GM21717 (cell line): ENCODE data around the gene AGAP2.
"Not testable (repeated sequence)": the region's sequence is repeated elsewhere in the genome, so short reads cannot be mapped to it uniquely, and the experiment has no call there.

Experiments used
- ATAC-seq: cut with Tn5 transposase; IDR thresholded peaks from one replicate; pipeline ENCODE4 v1.9.1; 2021; ENCODE audit warnings: mild to moderate bottlenecking, moderate library complexity; ENCODE audit not compliant: unreplicated experiment

AGAP2 gene

GRCh38 chr12:57724003-57724935 is 14.3 kb downstream of the AGAP2 start:
- ATAC-seq, result no peak

- ATAC-seq, result no peak
Measured at GRCh38 chr12:57723630-57723962, 14.9 kb downstream of the AGAP2 start.

GRCh38 chr12:57722716-57723629 is 15.6 kb downstream of the AGAP2 start:
- ATAC-seq, result no peak

- not testable (repeated sequence) for ATAC-seq
Measured at GRCh38 chr12:57721846-57722608, 16.5 kb downstream of the AGAP2 start.

GRCh38 chr12:57720606-57721595 is 17.6 kb downstream of the AGAP2 start:
- no peak for ATAC-seq

- ATAC-seq, result no peak
Measured at GRCh38 chr12:57719777-57720605, 18.6 kb downstream of the AGAP2 start.

DNA sequence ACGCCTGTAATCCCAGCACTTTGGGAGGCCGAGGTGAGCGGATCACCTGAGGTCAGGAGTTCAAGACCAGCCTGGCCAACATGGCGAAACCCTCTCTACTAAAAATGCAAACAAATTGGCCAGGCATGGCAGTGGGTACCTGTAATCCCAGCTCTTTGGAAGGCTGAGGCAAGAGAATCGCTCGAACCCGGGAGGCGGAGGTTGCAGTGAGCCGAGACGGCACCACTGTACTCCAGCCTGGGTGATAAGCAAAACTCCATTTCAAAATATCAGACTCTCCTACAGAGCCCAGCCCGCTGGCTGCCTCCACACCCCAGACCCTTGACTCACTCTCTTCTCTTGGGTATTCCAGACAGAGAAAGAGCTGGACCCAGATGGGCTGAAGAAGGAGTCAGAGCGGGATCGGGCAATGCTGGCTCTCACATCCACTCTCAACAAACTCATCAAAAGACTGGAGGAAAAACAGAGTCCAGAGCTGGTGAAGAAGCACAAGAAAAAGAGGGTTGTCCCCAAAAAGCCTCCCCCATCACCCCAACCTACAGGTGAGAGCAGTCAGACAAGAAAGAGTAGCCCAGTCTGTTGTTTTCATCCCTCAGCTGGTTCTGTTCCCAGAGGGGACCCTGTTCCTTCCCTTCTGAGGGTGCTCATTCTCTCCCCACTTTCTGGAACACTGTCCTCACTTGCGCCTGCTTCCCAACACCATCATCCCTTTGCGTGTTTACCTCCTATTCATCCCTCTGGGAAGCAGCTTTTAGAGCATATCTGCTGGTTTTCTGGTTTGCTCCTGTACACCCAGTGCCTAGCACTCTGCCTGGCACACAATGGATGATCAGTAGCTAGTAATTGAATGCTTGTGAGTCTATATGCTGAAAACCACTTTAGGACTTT is 19.7 kb downstream of the AGAP2 start:
- no peak for ATAC-seq

DNA sequence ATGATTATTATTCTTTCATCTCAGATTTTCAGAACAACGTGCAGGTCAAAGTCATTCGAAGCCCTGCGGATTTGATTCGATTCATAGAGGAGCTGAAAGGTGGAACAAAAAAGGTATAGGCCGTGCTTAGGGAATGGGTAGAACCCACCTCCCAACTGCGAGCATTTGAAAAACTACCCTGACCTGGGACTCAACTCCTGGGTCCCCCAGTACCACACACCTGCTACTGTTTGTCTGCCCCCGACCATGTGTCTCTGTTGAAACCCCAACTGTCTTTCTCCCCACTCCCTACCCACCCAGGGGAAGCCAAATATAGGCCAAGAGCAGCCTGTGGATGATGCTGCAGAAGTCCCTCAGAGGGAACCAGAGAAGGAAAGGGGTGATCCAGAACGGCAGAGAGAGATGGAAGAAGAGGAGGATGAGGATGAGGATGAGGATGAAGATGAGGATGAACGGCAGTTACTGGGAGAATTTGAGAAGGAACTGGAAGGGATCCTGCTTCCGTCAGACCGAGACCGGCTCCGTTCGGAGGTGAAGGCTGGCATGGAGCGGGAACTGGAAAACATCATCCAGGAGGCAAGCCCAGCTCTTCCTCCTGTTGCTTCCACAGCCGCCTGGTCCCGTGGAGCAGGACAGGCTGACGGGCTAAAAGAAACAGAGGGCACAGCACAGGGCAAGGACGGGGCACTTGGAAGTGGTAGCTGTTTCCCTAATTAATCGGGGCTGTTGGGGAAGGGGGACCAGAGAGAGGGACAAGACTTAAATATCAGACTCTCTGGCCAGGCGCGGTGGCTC is 20.5 kb downstream of the AGAP2 start:
- no peak for ATAC-seq

GRCh38 chr12:57717131-57717530 is 21.4 kb downstream of the AGAP2 start:
- ATAC-seq, result no peak

DNA sequence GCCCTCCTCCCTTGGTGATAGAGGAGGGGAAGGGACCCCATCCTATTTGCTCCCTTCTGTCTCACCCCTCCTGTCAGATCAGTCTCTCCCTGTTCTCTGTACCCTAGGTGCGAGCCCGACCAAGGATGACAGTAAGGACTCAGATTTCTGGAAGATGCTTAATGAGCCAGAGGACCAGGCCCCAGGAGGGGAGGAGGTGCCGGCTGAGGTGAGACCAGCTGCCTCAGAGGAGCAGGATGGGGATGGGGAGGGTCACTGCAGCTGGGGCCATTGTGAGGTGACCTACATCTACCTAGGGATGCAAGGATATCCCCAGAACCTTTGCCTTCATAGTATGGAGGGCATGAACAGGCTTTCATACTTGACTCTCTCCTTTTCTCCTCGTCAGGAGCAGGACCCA is 22.2 kb downstream of the AGAP2 start:
- no peak for ATAC-seq

- no peak for ATAC-seq
Measured at GRCh38 chr12:57715786-57716185, 22.8 kb downstream of the AGAP2 start.

DNA sequence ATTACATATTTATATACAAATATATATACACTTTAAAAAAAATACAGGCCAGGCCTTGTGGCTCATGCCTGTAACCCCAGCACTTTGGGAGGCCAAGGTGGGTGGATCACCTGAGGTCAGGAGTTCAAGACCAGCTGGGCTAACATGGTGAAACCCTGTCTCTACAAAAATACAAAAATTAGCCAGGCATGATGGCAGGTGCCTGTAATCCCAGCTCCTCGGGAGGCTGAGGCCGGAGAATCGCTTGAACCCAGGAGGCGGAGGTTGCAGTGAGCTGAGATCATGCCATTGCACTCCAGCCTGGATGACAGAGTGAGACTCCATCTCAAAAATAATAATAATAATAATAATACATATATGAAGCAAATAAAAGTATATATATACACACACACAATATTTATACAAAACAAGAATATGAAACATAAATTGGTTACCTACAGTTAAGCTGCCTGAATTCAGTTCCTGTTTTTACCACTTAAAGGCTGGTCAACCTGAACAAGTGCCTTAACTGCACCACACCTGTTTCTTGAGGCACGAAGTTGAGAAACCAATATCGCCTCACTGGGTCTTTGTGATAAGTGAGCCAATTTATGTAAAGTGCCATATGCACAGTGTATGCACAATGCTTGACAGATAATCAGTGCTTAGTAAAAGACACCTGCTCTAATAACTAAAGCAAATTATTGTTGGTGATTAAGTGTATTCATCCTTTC is 23.4 kb downstream of the AGAP2 start:
- not testable (repeated sequence) for ATAC-seq

DNA sequence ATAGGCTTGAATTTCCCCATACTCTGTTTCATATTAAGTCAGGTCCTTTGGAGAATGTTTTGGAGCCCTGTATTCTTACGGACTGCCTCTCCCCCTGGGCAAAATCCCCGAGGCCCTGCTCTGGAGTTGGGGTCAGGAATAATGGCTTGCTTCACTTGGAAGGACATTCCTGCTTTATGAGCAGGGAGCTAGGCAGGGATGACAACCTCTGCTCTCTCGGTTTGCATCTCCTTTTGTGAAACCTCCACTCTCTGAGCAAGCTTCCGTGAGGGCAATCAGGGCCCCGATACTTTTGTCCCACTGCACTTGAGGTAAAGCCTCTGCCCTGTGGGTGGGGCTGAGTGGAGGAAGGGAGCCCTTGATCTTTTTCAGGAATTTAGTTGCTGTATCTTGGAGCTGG is 25.3 kb downstream of the AGAP2 start:
- no peak for ATAC-seq

DNA sequence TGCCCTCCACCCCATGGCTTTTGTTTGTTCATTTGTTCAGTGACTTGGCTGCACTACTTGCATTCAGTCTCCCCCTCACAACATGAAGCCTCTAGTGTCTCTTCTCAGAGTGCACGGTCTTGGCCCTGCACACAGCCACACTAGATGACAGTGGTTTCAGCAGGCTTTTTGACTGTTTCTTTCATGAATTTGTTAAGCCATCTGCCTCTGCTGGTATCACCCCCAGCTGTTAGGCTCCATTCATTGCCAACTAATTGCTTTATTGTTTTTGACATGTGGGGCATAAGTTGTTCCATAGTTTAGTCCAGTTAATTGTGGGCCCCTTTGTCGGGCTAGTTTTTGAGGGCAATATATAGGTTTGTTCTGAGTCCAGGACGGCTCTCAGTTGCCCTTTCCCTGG is 25.8 kb downstream of the AGAP2 start:
- ATAC-seq, result no peak

- ATAC-seq, result no peak
Measured at GRCh38 chr12:57708296-57708695, 30.2 kb downstream of the AGAP2 start.

GRCh38 chr12:57707250-57707649 is 31.3 kb downstream of the AGAP2 start:
- no peak for ATAC-seq

- no peak for ATAC-seq
Measured at GRCh38 chr12:57700317-57700716, 38.2 kb downstream of the AGAP2 start.
